Measurements from ENCODE around the gene CASKIN1. TPM values are rescaled to one million over a fixed set of nuclear protein-coding genes. Genes with fewer than 3 reads are reported as not detected.

The CASKIN1 gene
- total and polyA plus RNA-seq, 10 donors: 0.24 to 0.32 (median 0.30) TPM; not detected in 7

DNA sequence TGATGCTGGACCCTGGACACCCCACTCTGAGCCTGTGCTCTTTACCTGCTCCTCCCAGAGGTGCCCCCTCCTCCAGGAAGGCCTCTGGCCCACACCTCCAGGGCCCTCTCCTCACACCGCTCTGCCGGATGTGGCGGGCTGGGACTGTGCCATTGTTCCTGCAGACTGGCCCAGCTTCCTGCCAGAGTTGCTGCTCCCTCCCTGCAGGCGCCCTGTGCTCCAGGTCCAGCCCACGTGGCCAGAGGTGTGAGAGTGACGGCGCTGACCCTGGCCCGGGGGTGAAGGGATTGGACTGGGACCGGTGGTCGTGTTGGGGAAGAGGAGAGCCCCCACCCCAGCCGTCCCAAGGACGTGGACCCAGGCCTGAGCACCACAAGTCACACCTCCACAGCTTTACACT is 32.7 kb upstream of the CASKIN1 start:
- peaks cover 0 to 10% (median 0%) of the 10 kb centered on the region in 7 donors for H3K27me3 ChIP-seq (replicated peaks in 1 of 7)
- H3K27ac ChIP-seq: no peak overlapping the region
- WGBS, 5 donors: 67 to 87% (median 81%) methylated on average over 3 to 12 of the region's 12 CpGs
- H3K4me3 ChIP-seq: no peak overlapping the region
- peaks cover 15 to 83% (median 63%) of the 10 kb centered on the region in 6 donors for H3K36me3 ChIP-seq
- intact Hi-C loops (cut with DNase I; ENCODE audit: low total_unique reads): no loop called here
- no peaks in the 10 kb centered on the region for H3K9me3 ChIP-seq
- H3K4me1 ChIP-seq: peaks cover 12 to 69% (median 51%) of the 10 kb centered on the region in 6 donors
- TF ChIP-seq POLR2AphosphoS5 (IDR thresholded peaks at IDR 0.05) (peak in 1 of 3 donors; percentile 15), POLR2A (IDR thresholded peaks at IDR 0.05) (no peak)
- DNase-seq: peak; percentile 67

DNA sequence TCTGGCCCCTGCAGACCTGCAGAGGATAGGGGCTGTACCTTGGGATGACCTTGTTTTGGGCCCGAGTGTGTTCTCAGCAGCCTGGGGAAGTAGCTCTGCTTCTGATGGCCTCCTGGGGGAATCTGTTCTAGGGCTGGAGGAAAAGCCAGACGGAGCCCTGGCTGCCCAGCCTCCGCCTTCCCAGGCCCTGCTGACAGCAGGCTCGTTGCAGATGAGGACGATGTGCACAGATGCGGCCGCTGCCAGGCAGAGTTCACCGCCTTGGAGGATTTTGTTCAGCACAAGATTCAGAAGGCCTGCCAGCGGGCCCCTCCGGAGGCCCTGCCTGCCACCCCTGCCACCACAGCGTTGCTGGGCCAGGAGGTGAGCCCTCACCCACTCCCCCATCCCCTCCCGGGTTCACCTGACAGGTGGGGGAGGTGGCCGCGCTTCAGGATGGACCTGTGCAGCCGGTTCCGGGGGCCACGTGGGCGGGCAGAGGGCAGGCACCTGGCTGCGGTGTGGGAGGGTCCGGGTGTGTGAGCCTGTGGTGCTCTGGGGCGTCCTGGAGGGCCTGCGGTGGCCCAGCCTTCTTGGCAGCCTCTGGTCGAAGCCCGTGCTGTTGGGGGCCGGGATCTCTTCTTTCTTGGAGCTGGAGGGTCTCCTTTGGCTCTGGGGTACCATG is 31.9 kb upstream of the CASKIN1 start:
- Histone ChIP-seq H3K36me3 (peaks cover 11 to 75% (median 55%) of the 10 kb centered on the region in 6 donors), H3K27ac (no peak overlapping the region), H3K4me3 (no peak overlapping the region), H3K4me1 (peaks cover 13 to 73% (median 54%) of the 10 kb centered on the region in 6 donors), H3K27me3 (replicated peaks in 1 of 7) (peaks cover 0 to 4% (median 0%) of the 10 kb centered on the region in 7 donors), H3K9me3 (no peaks in the 10 kb centered on the region)
- TF ChIP-seq, protein P1, sequence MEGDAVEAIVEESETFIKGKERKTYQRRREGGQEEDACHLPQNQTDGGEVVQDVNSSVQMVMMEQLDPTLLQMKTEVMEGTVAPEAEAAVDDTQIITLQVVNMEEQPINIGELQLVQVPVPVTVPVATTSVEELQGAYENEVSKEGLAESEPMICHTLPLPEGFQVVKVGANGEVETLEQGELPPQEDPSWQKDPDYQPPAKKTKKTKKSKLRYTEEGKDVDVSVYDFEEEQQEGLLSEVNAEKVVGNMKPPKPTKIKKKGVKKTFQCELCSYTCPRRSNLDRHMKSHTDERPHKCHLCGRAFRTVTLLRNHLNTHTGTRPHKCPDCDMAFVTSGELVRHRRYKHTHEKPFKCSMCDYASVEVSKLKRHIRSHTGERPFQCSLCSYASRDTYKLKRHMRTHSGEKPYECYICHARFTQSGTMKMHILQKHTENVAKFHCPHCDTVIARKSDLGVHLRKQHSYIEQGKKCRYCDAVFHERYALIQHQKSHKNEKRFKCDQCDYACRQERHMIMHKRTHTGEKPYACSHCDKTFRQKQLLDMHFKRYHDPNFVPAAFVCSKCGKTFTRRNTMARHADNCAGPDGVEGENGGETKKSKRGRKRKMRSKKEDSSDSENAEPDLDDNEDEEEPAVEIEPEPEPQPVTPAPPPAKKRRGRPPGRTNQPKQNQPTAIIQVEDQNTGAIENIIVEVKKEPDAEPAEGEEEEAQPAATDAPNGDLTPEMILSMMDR (IDR thresholded peaks at IDR 0.05 in 8 of 11, conservative IDR thresholded peaks at IDR 0.05 in 3 of 11): no peak
- TF ChIP-seq POLR2AphosphoS5 (IDR thresholded peaks at IDR 0.05): no peak
- TF ChIP-seq POLR2A (IDR thresholded peaks at IDR 0.05): no peak
- WGBS, 5 donors: 88 to 99% (median 94%) methylated on average over 5 to 25 of the region's 25 CpGs
- intact Hi-C loops (cut with DNase I; ENCODE audit: low total_unique reads): no loop called here
- no peak for DNase-seq

DNA sequence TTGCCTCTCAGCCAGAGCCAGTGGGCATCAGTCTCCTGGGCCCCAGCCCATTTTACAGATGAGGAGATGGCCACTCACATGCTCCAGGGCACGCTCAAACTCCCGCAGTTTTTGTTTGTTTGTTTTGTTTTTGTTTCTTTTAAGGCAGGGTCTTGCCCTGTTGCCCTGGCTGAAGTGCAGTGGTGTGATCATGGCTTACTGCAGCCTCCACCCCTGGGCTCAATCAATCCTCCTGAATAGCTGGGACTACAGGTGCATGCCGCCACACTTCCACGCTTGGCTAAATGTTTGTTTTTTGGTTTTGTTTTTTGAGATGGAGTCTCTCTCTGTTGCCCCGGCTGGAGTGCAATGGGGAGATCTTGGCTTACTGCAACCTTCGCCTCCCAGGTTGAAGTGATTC is 30.5 kb upstream of the CASKIN1 start:
- intact Hi-C loops (cut with DNase I; ENCODE audit: low total_unique reads): no loop called here
- Histone ChIP-seq H3K4me3 (no peak overlapping the region), H3K27ac (peak overlapping the region in 1 of 8 donors; percentile 46), H3K27me3 (replicated peaks in 1 of 7) (no peaks in the 10 kb centered on the region), H3K36me3 (peaks cover 6 to 61% (median 41%) of the 10 kb centered on the region in 6 donors), H3K9me3 (no peaks in the 10 kb centered on the region), H3K4me1 (peaks cover 13 to 80% (median 59%) of the 10 kb centered on the region in 6 donors)
- DNase-seq: no peak
- WGBS, 5 donors: 94 to 95% (median 94%) methylated on average over 6 of the region's 6 CpGs
- TF ChIP-seq POLR2AphosphoS5 (IDR thresholded peaks at IDR 0.05) (no peak), POLR2A (IDR thresholded peaks at IDR 0.05) (no peak)
- TF ChIP-seq, protein P1 (IDR thresholded peaks at IDR 0.05 in 8 of 11, conservative IDR thresholded peaks at IDR 0.05 in 3 of 11): no peak

DNA sequence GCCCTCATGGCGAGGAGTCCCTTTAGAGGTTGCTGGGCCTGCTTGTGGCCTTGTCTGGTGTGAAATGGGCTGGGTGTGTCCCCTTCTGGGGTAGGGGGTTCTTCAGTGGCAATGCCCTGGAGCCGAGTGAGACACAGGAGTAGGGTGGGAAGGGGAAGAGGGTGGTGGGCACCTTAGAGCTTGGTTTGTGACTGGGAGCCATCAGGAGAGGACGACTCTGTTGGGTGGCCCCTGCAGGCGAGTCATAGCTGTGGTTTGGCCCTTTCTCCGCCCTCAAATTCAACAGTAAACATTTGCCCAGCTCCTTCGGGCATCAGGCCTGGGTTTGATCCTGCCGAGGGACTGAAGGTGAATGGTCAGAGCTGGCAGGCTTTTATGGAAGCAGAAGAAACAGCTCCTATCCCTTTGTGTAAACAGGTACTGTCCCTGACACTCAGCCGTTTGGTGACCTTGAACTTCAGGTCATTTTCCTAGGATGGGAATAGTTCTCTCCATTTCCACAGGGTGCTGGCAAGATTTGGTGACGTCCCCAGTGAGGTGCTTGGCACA is 29.9 kb upstream of the CASKIN1 start:
- intact Hi-C loops (cut with DNase I; ENCODE audit: low total_unique reads): no loop called here
- no peak for DNase-seq
- Histone ChIP-seq H3K27me3 (replicated peaks in 1 of 7) (no peaks in the 10 kb centered on the region), H3K36me3 (peaks cover 6 to 55% (median 36%) of the 10 kb centered on the region in 6 donors), H3K27ac (peak overlapping the region in 3 of 8 donors; percentile 22 to 48 (median 46)), H3K4me1 (peaks cover 13 to 74% (median 58%) of the 10 kb centered on the region in 6 donors), H3K9me3 (no peaks in the 10 kb centered on the region), H3K4me3 (no peak overlapping the region)
- TF ChIP-seq POLR2A (IDR thresholded peaks at IDR 0.05) (no peak), POLR2AphosphoS5 (IDR thresholded peaks at IDR 0.05) (no peak)
- TF ChIP-seq, protein P1 (IDR thresholded peaks at IDR 0.05 in 8 of 11, conservative IDR thresholded peaks at IDR 0.05 in 3 of 11): no peak
- 63 to 82% (median 76%) methylated on average over 9 of the region's 9 CpGs for WGBS, 5 donors

Measured in spleen (tissue), 11 donors.